Activated CD4-positive, alpha-beta memory T cell treated with anti-CD3 and anti-CD28 coated beads, Interleukin-2, amount 10 ng/mL, durations not matched to agents 7 days and 5 days (primary cell): ENCODE results near the gene HMMR. TPM values are rescaled to one million over a fixed set of nuclear protein-coding genes. Genes with fewer than 3 reads are reported as not detected.
"Not testable (repeated sequence)": the region's sequence is repeated elsewhere in the genome, so short reads cannot be mapped to it uniquely, and the experiment has no call there.

ENCODE experiments used
- CTCF ChIA-PET: fragments of 350-600 bp; sonication (Branson Sonifier 250); formaldehyde crosslinking; loops from one replicate; lab custom pipeline; 2021; ENCODE audit warnings: antibody characterized with exemption, inconsistent platforms; lab: Charles Lee
- POLR2A ChIA-PET: fragments of 350-600 bp; sonication (Branson Sonifier 250); formaldehyde crosslinking; loops from one replicate; lab custom pipeline; 2021; ENCODE audit warnings: antibody characterized with exemption; lab: Charles Lee
- DNase-seq: peaks from one replicate; pipeline ENCODE4 v3.0.0-alpha.2; 2020
- H3K27ac Mint-ChIP-seq: one replicate; pipeline ENCODE4 v1.8.0; 2021; ENCODE audit warnings: mild to moderate bottlenecking, mixed read lengths
- H3K27me3 Mint-ChIP-seq: one replicate; pipeline ENCODE4 v1.8.0; 2021; ENCODE audit warnings: mixed read lengths
- H3K36me3 Mint-ChIP-seq: one replicate; pipeline ENCODE4 v1.8.0; 2021; ENCODE audit warnings: low read depth, mixed read lengths
- H3K4me1 Mint-ChIP-seq: one replicate; pipeline ENCODE4 v1.8.0; 2021; ENCODE audit warnings: mixed read lengths
- H3K4me3 Mint-ChIP-seq: one replicate; pipeline ENCODE4 v1.8.0; 2021; ENCODE audit warnings: mild to moderate bottlenecking, mixed read lengths
- H3K9me3 Mint-ChIP-seq: one replicate; pipeline ENCODE4 v1.8.0; 2021; ENCODE audit warnings: mixed read lengths
- total RNA-seq, 2 experiments: library from RNA; stranded (reverse); gene quantifications; one replicate each; pipeline ENCODE4 v1.2.3, GENCODE V29; 2021

Gene HMMR
- total RNA-seq, 2 experiments from 2014 or later = 74.7 to 75.7 TPM

GRCh38 chr5:163512526-163512925, 52.1 kb downstream of the HMMR start:
- CTCF ChIA-PET = interaction anchor here (1.1 kb wide), 1 partner anchor 52 kb away, joined by 4 read pairs; the partner anchor contains the start of genes HMMR and NUDCD2
- H3K27ac Mint-ChIP-seq = no peak overlapping the region
- H3K4me3 Mint-ChIP-seq = no peak overlapping the region
- POLR2A ChIA-PET = interaction anchor here (1.1 to 2.0 kb wide), 2 partner anchors 52 to 75 kb away, joined by 3 to 11 read pairs; partner anchors contain the start of genes CCNG1, HMMR and NUDCD2
- peaks cover 62% of the 10 kb centered on the region for H3K36me3 Mint-ChIP-seq
- H3K4me1 Mint-ChIP-seq = peaks cover 43% of the 10 kb centered on the region
- H3K27me3 Mint-ChIP-seq = no peaks in the 10 kb centered on the region
- H3K9me3 Mint-ChIP-seq = no peaks in the 10 kb centered on the region
- no peak for DNase-seq

GRCh38 chr5:163525096-163525495, 64.7 kb downstream of the HMMR start:
- CTCF ChIA-PET = no interaction called here
- no peak for DNase-seq
- H3K36me3 Mint-ChIP-seq = peaks cover 24% of the 10 kb centered on the region
- no peak overlapping the region for H3K27ac Mint-ChIP-seq
- H3K4me3 Mint-ChIP-seq = no peak overlapping the region
- POLR2A ChIA-PET = no interaction called here
- H3K9me3 Mint-ChIP-seq = no peaks in the 10 kb centered on the region
- H3K27me3 Mint-ChIP-seq = no peaks in the 10 kb centered on the region
- peaks cover 2% of the 10 kb centered on the region for H3K4me1 Mint-ChIP-seq

- POLR2A ChIA-PET = no interaction called here
- Mint-ChIP-seq H3K27me3 (peaks cover 6% of the 10 kb centered on the region), H3K4me1 (no peaks in the 10 kb centered on the region), H3K27ac (no peak overlapping the region), H3K9me3 (no peaks in the 10 kb centered on the region), H3K36me3 (peaks cover 4% of the 10 kb centered on the region), H3K4me3 (no peak overlapping the region)
- no peak for DNase-seq
- CTCF ChIA-PET = no interaction called here
Measured at GRCh38 chr5:163529698-163530097, 69.3 kb downstream of the HMMR start.

- no peak for DNase-seq
- ChIA-PET POLR2A (no interaction called here), CTCF (no interaction called here)
- Mint-ChIP-seq H3K27me3 (peaks cover 6% of the 10 kb centered on the region), H3K27ac (no peak overlapping the region), H3K36me3 (no peaks in the 10 kb centered on the region), H3K4me3 (no peak overlapping the region), H3K4me1 (no peaks in the 10 kb centered on the region), H3K9me3 (no peaks in the 10 kb centered on the region)
Measured at GRCh38 chr5:163531272-163531671, 70.8 kb downstream of the HMMR start.

- Mint-ChIP-seq H3K4me3 (no peak overlapping the region), H3K27me3 (peaks cover 6% of the 10 kb centered on the region), H3K4me1 (no peaks in the 10 kb centered on the region), H3K27ac (no peak overlapping the region), H3K36me3 (no peaks in the 10 kb centered on the region), H3K9me3 (no peaks in the 10 kb centered on the region)
- POLR2A ChIA-PET = no interaction called here
- DNase-seq = no peak
- CTCF ChIA-PET = no interaction called here
Measured at GRCh38 chr5:163532171-163533084, 72.0 kb downstream of the HMMR start.

- Mint-ChIP-seq H3K27ac (no peak overlapping the region), H3K36me3 (no peaks in the 10 kb centered on the region), H3K4me3 (no peak overlapping the region), H3K4me1 (no peaks in the 10 kb centered on the region), H3K27me3 (peaks cover 8% of the 10 kb centered on the region), H3K9me3 (no peaks in the 10 kb centered on the region)
- no peak for DNase-seq
- POLR2A ChIA-PET = no interaction called here
- CTCF ChIA-PET = no interaction called here
Measured at GRCh38 chr5:163533223-163533622, 72.8 kb downstream of the HMMR start.

GRCh38 chr5:163534492-163535094, 74.2 kb downstream of the HMMR start:
- Mint-ChIP-seq H3K27me3 (peaks cover 10% of the 10 kb centered on the region), H3K27ac (no peak overlapping the region), H3K36me3 (no peaks in the 10 kb centered on the region), H3K9me3 (no peaks in the 10 kb centered on the region), H3K4me1 (no peaks in the 10 kb centered on the region), H3K4me3 (no peak overlapping the region)
- DNase-seq = no peak
- CTCF ChIA-PET = no interaction called here
- POLR2A ChIA-PET = no interaction called here

GRCh38 chr5:163535290-163535689, 74.9 kb downstream of the HMMR start:
- Mint-ChIP-seq H3K4me3 (no peak overlapping the region), H3K27ac (no peak overlapping the region), H3K4me1 (no peaks in the 10 kb centered on the region), H3K27me3 (peaks cover 10% of the 10 kb centered on the region), H3K9me3 (no peaks in the 10 kb centered on the region), H3K36me3 (no peaks in the 10 kb centered on the region)
- DNase-seq = no peak
- ChIA-PET CTCF (interaction anchor here (1.3 kb wide), 1 partner anchor 127 kb away, joined by 6 read pairs; no protein-coding TSS in a partner anchor), POLR2A (interaction anchor here (1.2 kb wide), 1 partner anchor 19 kb away, joined by 3 read pairs; no protein-coding TSS in a partner anchor)

GRCh38 chr5:163536442-163536841, 76.0 kb downstream of the HMMR start:
- DNase-seq, H3K36me3 Mint-ChIP-seq, H3K27ac Mint-ChIP-seq, H3K4me3 Mint-ChIP-seq, H3K27me3 Mint-ChIP-seq, H3K4me1 Mint-ChIP-seq, H3K9me3 Mint-ChIP-seq: not testable (repeated sequence)
- ChIA-PET CTCF (interaction anchor here (1.3 kb wide), 1 partner anchor 128 kb away, joined by 6 read pairs; no protein-coding TSS in a partner anchor), POLR2A (interaction anchor here (1.2 kb wide), 1 partner anchor 20 kb away, joined by 3 read pairs; no protein-coding TSS in a partner anchor)

GRCh38 chr5:163540696-163541095, 80.3 kb downstream of the HMMR start:
- ChIA-PET CTCF (no interaction called here), POLR2A (no interaction called here)
- no peak overlapping the region for H3K4me3 Mint-ChIP-seq
- DNase-seq = no peak
- no peaks in the 10 kb centered on the region for H3K9me3 Mint-ChIP-seq
- no peaks in the 10 kb centered on the region for H3K36me3 Mint-ChIP-seq
- no peaks in the 10 kb centered on the region for H3K4me1 Mint-ChIP-seq
- H3K27me3 Mint-ChIP-seq = peaks cover 9% of the 10 kb centered on the region
- H3K27ac Mint-ChIP-seq = no peak overlapping the region

Other genes with a start within 250 kb of the HMMR start
- gene CCNG1, start 23.0 kb upstream of the HMMR start, total RNA-seq = 100 to 1,000 TPM; 143 to 154 TPM
- 10 to 100 TPM; 36.0 to 39.3 TPM for gene NUDCD2, start 530 bp upstream of the HMMR start, total RNA-seq
- 100 to 1,000 TPM; 112 to 119 TPM for gene MAT2B, start 45.0 kb downstream of the HMMR start, total RNA-seq